NAMALWA (cell line): ENCODE measurements around the gene NUDT14.
A peak's percentile ranks its signal among the peaks of the same experiment; 100 is the strongest.

Experiments used
- DNase-seq: peaks from one replicate; pipeline ENCODE4 v3.0.0-alpha.2; 2015; ENCODE audit warnings: low spot score

NUDT14 gene

GRCh38 chr14:105212541-105213300 is 31.6 kb upstream of the NUDT14 start:
- DNase-seq = no peak

GRCh38 chr14:105211758-105212089 is 30.6 kb upstream of the NUDT14 start:
- DNase-seq = no peak

GRCh38 chr14:105211086-105211757 is 30.1 kb upstream of the NUDT14 start:
- no peak for DNase-seq

- DNase-seq = no peak
These were observed 29.3 kb upstream of the NUDT14 start for GRCh38 chr14:105210266-105211025.

- DNase-seq = no peak
These were observed 28.5 kb upstream of the NUDT14 start for GRCh38 chr14:105209646-105210045.

- DNase-seq = no peak
These were observed 28.0 kb upstream of the NUDT14 start for GRCh38 chr14:105209091-105209490.

- no peak for DNase-seq
These were observed 27.6 kb upstream of the NUDT14 start for GRCh38 chr14:105208738-105209075.

- no peak for DNase-seq
These were observed 27.1 kb upstream of the NUDT14 start for GRCh38 chr14:105207996-105208737.

GRCh38 chr14:105207460-105207901 is 26.4 kb upstream of the NUDT14 start:
- DNase-seq = no peak

GRCh38 chr14:105206873-105207272 is 25.8 kb upstream of the NUDT14 start:
- DNase-seq = no peak

GRCh38 chr14:105205673-105206208 is 24.6 kb upstream of the NUDT14 start:
- no peak for DNase-seq

- no peak for DNase-seq
These were observed 24.0 kb upstream of the NUDT14 start for GRCh38 chr14:105204931-105205672.

GRCh38 chr14:105204206-105204930 is 23.3 kb upstream of the NUDT14 start:
- peak; percentile 36 for DNase-seq

GRCh38 chr14:105203701-105204100 is 22.6 kb upstream of the NUDT14 start:
- DNase-seq = no peak

GRCh38 chr14:105203057-105203531 is 22.0 kb upstream of the NUDT14 start:
- peak; percentile 45 for DNase-seq

GRCh38 chr14:105201925-105202513 is 20.9 kb upstream of the NUDT14 start:
- no peak for DNase-seq

GRCh38 chr14:105201156-105201924 is 20.2 kb upstream of the NUDT14 start:
- DNase-seq = no peak

- DNase-seq = no peak
These were observed 19.5 kb upstream of the NUDT14 start for GRCh38 chr14:105200641-105201040.

- DNase-seq = peak; percentile 25
These were observed 19.0 kb upstream of the NUDT14 start for GRCh38 chr14:105200074-105200473.
